Activated CD4-positive, CD25-positive, alpha-beta regulatory T cell treated with anti-CD3 and anti-CD28 coated beads, Interleukin-2, amount 50 U/mL, for 72 hours (primary cell): ENCODE data around the gene COLGALT1.
A peak's percentile ranks its signal among the peaks of the same experiment; 100 is the strongest.
"Not testable (repeated sequence)": the region's sequence is repeated elsewhere in the genome, so short reads cannot be mapped to it uniquely, and the experiment has no call there.

Experiments used
- DNase-seq: peaks from one replicate; pipeline ENCODE4 v3.0.0; 2021

Gene COLGALT1

GRCh38 chr19:17534767-17535166 lies 20.7 kb upstream of the COLGALT1 start:
- DNase-seq, result no peak

- no peak for DNase-seq
These were observed 18.5 kb upstream of the COLGALT1 start for GRCh38 chr19:17536955-17537354.

- no peak for DNase-seq
These were observed 16.7 kb upstream of the COLGALT1 start for GRCh38 chr19:17538684-17539237.

GRCh38 chr19:17539238-17540117 lies 16.0 kb upstream of the COLGALT1 start:
- peak; percentile 97 for DNase-seq

GRCh38 chr19:17540174-17540573 lies 15.3 kb upstream of the COLGALT1 start:
- no peak for DNase-seq

- no peak for DNase-seq
These were observed 14.2 kb upstream of the COLGALT1 start for GRCh38 chr19:17541184-17541759.

GRCh38 chr19:17542042-17542441 lies 13.4 kb upstream of the COLGALT1 start:
- DNase-seq, result no peak

GRCh38 chr19:17542793-17543582 lies 12.5 kb upstream of the COLGALT1 start:
- DNase-seq, result no peak

- no peak for DNase-seq
These were observed 11.5 kb upstream of the COLGALT1 start for GRCh38 chr19:17543986-17544385.

- DNase-seq, result no peak
These were observed 11.0 kb upstream of the COLGALT1 start for GRCh38 chr19:17544418-17544817.

GRCh38 chr19:17548145-17548544 lies 7.3 kb upstream of the COLGALT1 start:
- DNase-seq, result no peak

- no peak for DNase-seq
These were observed 6.2 kb upstream of the COLGALT1 start for GRCh38 chr19:17549085-17549740.

GRCh38 chr19:17550076-17550667 lies 5.3 kb upstream of the COLGALT1 start:
- DNase-seq, result no peak

- not testable (repeated sequence) for DNase-seq
These were observed 2.7 kb upstream of the COLGALT1 start for GRCh38 chr19:17552735-17553134.

GRCh38 chr19:17553256-17553655 lies 2.2 kb upstream of the COLGALT1 start:
- no peak for DNase-seq

- DNase-seq, result no peak
These were observed 425 bp upstream of the COLGALT1 start for GRCh38 chr19:17554968-17555479.

- DNase-seq, result no peak
These were observed 722 bp downstream of the COLGALT1 start for GRCh38 chr19:17555929-17556813.

GRCh38 chr19:17556995-17557394 lies 1.5 kb downstream of the COLGALT1 start:
- no peak for DNase-seq

- no peak for DNase-seq
These were observed 2.0 kb downstream of the COLGALT1 start for GRCh38 chr19:17557466-17557865.

GRCh38 chr19:17560205-17560595 lies 4.8 kb downstream of the COLGALT1 start:
- no peak for DNase-seq

- DNase-seq, result no peak
These were observed 6.6 kb downstream of the COLGALT1 start for GRCh38 chr19:17562097-17562496.
